ENCODE data around the gene RTP1. TPM values are rescaled to one million over a fixed set of nuclear protein-coding genes. Genes with fewer than 3 reads are reported as not detected.
A peak's percentile ranks its signal among the peaks of the same experiment; 100 is the strongest.
"Not testable (repeated sequence)": the region's sequence is repeated elsewhere in the genome, so short reads cannot be mapped to it uniquely, and the experiment has no call there.

RTP1 gene
- total and polyA plus RNA-seq, 4 donors, result 0.16 to 0.48 TPM; not detected in 2

DNA sequence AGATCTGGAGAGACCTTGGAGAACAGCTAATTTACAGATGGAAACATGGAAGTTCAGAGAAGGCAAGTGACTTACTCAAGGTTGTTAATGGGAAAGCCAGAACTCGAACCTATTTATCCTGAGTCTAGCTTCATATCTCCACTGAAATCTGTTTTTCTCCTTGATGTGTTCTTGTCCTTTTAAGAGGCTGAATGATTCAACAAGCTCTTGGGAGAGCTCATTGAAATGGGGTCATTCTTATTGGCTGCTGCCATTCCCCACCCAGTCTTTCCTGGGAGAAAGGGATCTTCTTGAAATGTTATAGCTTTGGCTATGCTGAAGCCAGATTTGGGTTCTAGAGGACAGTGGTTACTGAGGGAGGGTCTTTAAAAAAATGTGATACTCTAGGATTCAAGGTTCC lies 41.0 kb downstream of the RTP1 start:
- 87 to 88% methylated on average over 1 of the region's 1 CpG for WGBS, 2 donors
- H3K36me3 ChIP-seq (ENCODE audit: control insufficient read depth in 1 of 2, insufficient read depth in 2 of 2, low read length in 1 of 2), result no peaks in the 10 kb centered on the region
- ATAC-seq (ENCODE audit: low FRiP score), result no peak

GRCh38 chr3:187238835-187239234 lies 41.5 kb downstream of the RTP1 start:
- DNase-seq; H3K27me3 ChIP-seq (ENCODE audit: control insufficient read depth in 1 of 2, insufficient read depth in 2 of 2, low read length in 1 of 2); H3K4me3 ChIP-seq (ENCODE audit: low read length in 2 of 2); H3K36me3 ChIP-seq (ENCODE audit: control insufficient read depth in 1 of 2, insufficient read depth in 2 of 2, low read length in 1 of 2); H3K9me3 ChIP-seq (ENCODE audit: control insufficient read depth, low read length); H3K27ac ChIP-seq (ENCODE audit: low read depth in 1 of 2, low read length in 2 of 2); intact Hi-C loops (cut with DNase I); ATAC-seq (ENCODE audit: low FRiP score); H3K4me1 ChIP-seq (ENCODE audit: control insufficient read depth in 1 of 2, insufficient read depth in 2 of 2, low read length in 2 of 2): not testable (repeated sequence)
- WGBS, 2 donors, result 92 to 97% methylated on average over 4 of the region's 4 CpGs

More for the DNA sequence above, 41.0 kb downstream of the RTP1 start:
- intact Hi-C loops (cut with DNase I), result no loop called here
- Histone ChIP-seq H3K9me3 (ENCODE audit: control insufficient read depth, low read length) (no peaks in the 10 kb centered on the region), H3K27me3 (ENCODE audit: control insufficient read depth in 1 of 2, insufficient read depth in 2 of 2, low read length in 1 of 2) (no peaks in the 10 kb centered on the region), H3K27ac (ENCODE audit: low read depth in 1 of 2, low read length in 2 of 2) (no peak overlapping the region), H3K4me3 (ENCODE audit: low read length in 2 of 2) (no peak overlapping the region), H3K4me1 (ENCODE audit: control insufficient read depth in 1 of 2, insufficient read depth in 2 of 2, low read length in 2 of 2) (no peaks in the 10 kb centered on the region)
- no peak for DNase-seq

DNA sequence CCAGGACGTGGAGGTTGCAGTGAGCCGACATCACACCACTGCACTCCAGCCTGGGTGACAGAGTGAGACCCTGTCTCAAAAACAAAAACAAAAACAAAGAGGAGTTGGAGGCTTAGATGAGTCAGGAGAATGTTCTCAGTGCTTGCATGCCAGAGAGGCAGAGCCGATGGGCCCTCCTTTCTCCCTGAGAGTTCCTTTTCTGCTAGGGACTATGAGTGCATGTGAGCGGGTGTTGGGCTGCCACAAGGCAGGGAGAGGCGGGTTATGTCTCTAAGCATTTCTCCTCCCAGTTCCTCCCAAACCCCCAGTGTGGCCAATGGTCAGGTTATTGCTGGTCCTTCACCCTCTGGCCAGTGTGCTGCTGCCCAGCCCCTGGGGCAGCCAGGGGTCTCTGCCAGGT lies 45.1 kb downstream of the RTP1 start:
- 86 to 99% methylated on average over 5 of the region's 5 CpGs for WGBS, 2 donors
- DNase-seq (no peak), ATAC-seq (ENCODE audit: low FRiP score) (no peak)
- Histone ChIP-seq H3K4me3 (ENCODE audit: low read length in 2 of 2) (no peak overlapping the region), H3K27ac (ENCODE audit: low read depth in 1 of 2, low read length in 2 of 2) (no peak overlapping the region), H3K4me1 (ENCODE audit: control insufficient read depth in 1 of 2, insufficient read depth in 2 of 2, low read length in 2 of 2) (no peaks in the 10 kb centered on the region), H3K36me3 (ENCODE audit: control insufficient read depth in 1 of 2, insufficient read depth in 2 of 2, low read length in 1 of 2) (no peaks in the 10 kb centered on the region), H3K9me3 (ENCODE audit: control insufficient read depth, low read length) (no peaks in the 10 kb centered on the region), H3K27me3 (ENCODE audit: control insufficient read depth in 1 of 2, insufficient read depth in 2 of 2, low read length in 1 of 2) (no peaks in the 10 kb centered on the region)
- intact Hi-C loops (cut with DNase I), result no loop called here

DNA sequence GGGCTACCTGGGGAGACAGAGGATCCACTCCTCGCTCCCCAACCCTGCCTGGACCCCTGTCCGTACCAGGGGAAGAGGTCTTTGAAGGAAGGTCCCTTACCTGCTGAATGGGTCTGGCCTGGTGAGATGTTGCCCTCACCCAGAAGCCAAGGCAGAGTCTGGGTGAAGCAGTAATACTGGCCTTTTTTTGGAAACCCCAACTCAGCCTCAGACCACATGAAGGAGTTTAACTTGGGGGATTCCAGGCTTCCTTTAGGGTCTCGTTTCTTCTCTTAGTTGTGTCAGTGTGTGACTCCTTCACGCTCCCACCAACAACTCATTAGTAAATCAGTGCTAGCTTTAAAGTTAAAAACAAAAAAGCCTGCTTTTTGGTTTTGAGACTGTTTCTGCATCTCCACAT lies 45.6 kb downstream of the RTP1 start:
- Histone ChIP-seq H3K36me3 (ENCODE audit: control insufficient read depth in 1 of 2, insufficient read depth in 2 of 2, low read length in 1 of 2) (no peaks in the 10 kb centered on the region), H3K4me1 (ENCODE audit: control insufficient read depth in 1 of 2, insufficient read depth in 2 of 2, low read length in 2 of 2) (no peaks in the 10 kb centered on the region), H3K27me3 (ENCODE audit: control insufficient read depth in 1 of 2, insufficient read depth in 2 of 2, low read length in 1 of 2) (no peaks in the 10 kb centered on the region), H3K9me3 (ENCODE audit: control insufficient read depth, low read length) (no peaks in the 10 kb centered on the region), H3K4me3 (ENCODE audit: low read length in 2 of 2) (no peak overlapping the region), H3K27ac (ENCODE audit: low read depth in 1 of 2, low read length in 2 of 2) (no peak overlapping the region)
- DNase-seq (no peak), ATAC-seq (ENCODE audit: low FRiP score) (no peak)
- intact Hi-C loops (cut with DNase I), result no loop called here
- WGBS, 2 donors, result 96 to 100% methylated on average over 4 of the region's 4 CpGs

DNA sequence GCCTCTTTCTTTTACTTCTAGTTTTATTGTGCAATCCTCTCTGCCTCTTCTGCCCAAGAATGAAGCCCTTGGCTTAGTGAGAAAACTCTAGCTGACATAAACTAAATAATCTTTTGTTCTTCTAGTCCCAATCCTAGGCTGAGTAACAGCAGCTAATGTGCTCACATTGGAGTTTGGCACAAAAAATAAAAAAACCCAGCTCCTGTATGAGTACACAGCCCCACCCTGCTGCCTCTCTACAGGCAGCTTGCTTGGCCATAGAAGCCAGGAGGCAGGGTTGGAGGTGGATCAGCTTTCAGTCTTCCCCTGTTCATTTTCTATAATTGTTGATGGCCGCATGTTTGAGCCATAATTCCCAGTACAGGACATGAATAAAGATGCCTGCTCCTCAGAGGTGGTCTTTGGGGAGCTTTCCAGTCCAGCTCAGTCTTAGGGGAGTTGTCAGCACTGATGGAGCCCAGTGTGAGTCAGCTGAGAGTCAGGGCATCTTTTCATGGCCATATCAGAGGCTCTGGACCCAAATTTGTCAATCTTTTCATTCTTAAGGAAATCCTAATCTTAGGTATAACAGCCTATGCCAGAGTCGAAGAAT lies 46.7 kb downstream of the RTP1 start:
- H3K4me1 ChIP-seq (ENCODE audit: control insufficient read depth in 1 of 2, insufficient read depth in 2 of 2, low read length in 2 of 2), result no peaks in the 10 kb centered on the region
- no peaks in the 10 kb centered on the region for H3K9me3 ChIP-seq (ENCODE audit: control insufficient read depth, low read length)
- intact Hi-C loops (cut with DNase I), result no loop called here
- ATAC-seq (ENCODE audit: low FRiP score), result peak; percentile 65
- H3K4me3 ChIP-seq (ENCODE audit: low read length in 2 of 2), result no peak overlapping the region
- no peak overlapping the region for H3K27ac ChIP-seq (ENCODE audit: low read depth in 1 of 2, low read length in 2 of 2)
- DNase-seq, result no peak
- WGBS, 2 donors, result 77 to 90% methylated on average over 2 of the region's 2 CpGs
- no peaks in the 10 kb centered on the region for H3K36me3 ChIP-seq (ENCODE audit: control insufficient read depth in 1 of 2, insufficient read depth in 2 of 2, low read length in 1 of 2)
- H3K27me3 ChIP-seq (ENCODE audit: control insufficient read depth in 1 of 2, insufficient read depth in 2 of 2, low read length in 1 of 2), result no peaks in the 10 kb centered on the region

- WGBS, 2 donors, result 65 to 76% methylated on average over 3 of the region's 3 CpGs
- DNase-seq (no peak), ATAC-seq (ENCODE audit: low FRiP score) (no peak)
- Histone ChIP-seq H3K27me3 (ENCODE audit: control insufficient read depth in 1 of 2, insufficient read depth in 2 of 2, low read length in 1 of 2) (no peaks in the 10 kb centered on the region), H3K9me3 (ENCODE audit: control insufficient read depth, low read length) (no peaks in the 10 kb centered on the region), H3K27ac (ENCODE audit: low read depth in 1 of 2, low read length in 2 of 2) (no peak overlapping the region), H3K4me3 (ENCODE audit: low read length in 2 of 2) (no peak overlapping the region), H3K36me3 (ENCODE audit: control insufficient read depth in 1 of 2, insufficient read depth in 2 of 2, low read length in 1 of 2) (no peaks in the 10 kb centered on the region), H3K4me1 (ENCODE audit: control insufficient read depth in 1 of 2, insufficient read depth in 2 of 2, low read length in 2 of 2) (no peaks in the 10 kb centered on the region)
- intact Hi-C loops (cut with DNase I), result no loop called here
These were observed 50.1 kb downstream of the RTP1 start for GRCh38 chr3:187247398-187247797.

Other genes with a start within 250 kb of the RTP1 start
- 10 to 100 TPM in 1 of 2 donors, 1 to 10 TPM in 1; 10.0 to 10.5 TPM for gene RPL39L, start 58.0 kb upstream of the RTP1 start, total RNA-seq
- 10 to 100 TPM; 35.0 to 51.5 TPM for gene RPL39L, start 58.0 kb upstream of the RTP1 start, polyA plus RNA-seq
- gene MASP1, start 94.3 kb downstream of the RTP1 start, total RNA-seq, result 1 to 10 TPM; 3.8 to 6.0 TPM
- 1 to 10 TPM in 1 of 2 donors, under 1 TPM in 1; 0.88 to 2.7 TPM for gene MASP1, start 94.3 kb downstream of the RTP1 start, polyA plus RNA-seq
- 1 to 10 TPM; 1.8 to 3.5 TPM for gene RTP4, start 170.9 kb downstream of the RTP1 start, total RNA-seq
- gene RTP4, start 170.9 kb downstream of the RTP1 start, polyA plus RNA-seq, result 1 to 10 TPM; 1.1 to 2.7 TPM